B cell (primary cell): ENCODE results near the gene TEC.

Source experiments
- CTCF ChIP-seq: fragments of 200-600 bp; IDR thresholded peaks from one replicate; pipeline ENCODE4 v1.8.0; 2022; ENCODE audit warnings: antibody characterized with exemption, mild to moderate bottlenecking
- EZH2 ChIP-seq: IDR thresholded peaks from 2 replicates; pipeline ENCODE4 v1.6.1; 2012; ENCODE audit warnings: borderline replicate concordance, low read depth, mild to moderate bottlenecking, moderate library complexity, low read length; ENCODE audit not compliant: insufficient read depth, poor library complexity, severe bottlenecking

GRCh38 chr4:48130100-48130499 is 139.5 kb downstream of the TEC start:
- TF ChIP-seq CTCF = no peak
- TF ChIP-seq EZH2 = no peak
